Uterus (tissue), 4 donors: Measurements from ENCODE around the gene KDM4C. TPM values are rescaled to one million over a fixed set of nuclear protein-coding genes. Genes with fewer than 3 reads are reported as not detected.

ENCODE experiments used
- DNase-seq, 2 donors: peaks; one replicate each; pipeline ENCODE4 v3.0.0-alpha.2; 2019 to 2020
- H3K27ac ChIP-seq, 2 donors: fragments of 200-600 bp; sonication (generic); 1 replicate in 1 of 2; 2 replicates in 1 of 2; pipeline ENCODE4 v1.5.1; 2016 to 2018
- H3K27me3 ChIP-seq, 2 donors: fragments of 200-600 bp; sonication (generic); one replicate each; pipeline ENCODE4 v1.5.1; 2018 to 2019; ENCODE audit warnings: control low read depth in 1 of 2
- H3K36me3 ChIP-seq, 2 donors: fragments of 200-600 bp; sonication (generic); one replicate each; pipeline ENCODE4 v1.5.1; 2019; ENCODE audit warnings: control low read depth in 1 of 2
- H3K4me1 ChIP-seq, 2 donors: fragments of 200-600 bp; sonication (generic); one replicate each; pipeline ENCODE4 v1.5.1; 2018 to 2019; ENCODE audit warnings: control low read depth in 1 of 2
- H3K4me3 ChIP-seq, 2 donors: fragments of 200-600 bp; sonication (generic); 1 replicate in 1 of 2; 2 replicates in 1 of 2; pipeline ENCODE4 v1.5.1; 2018 to 2019; ENCODE audit warnings: mild to moderate bottlenecking in 1 of 2
- H3K9me3 ChIP-seq, 2 donors: fragments of 200-600 bp; sonication (generic); one replicate each; pipeline ENCODE4 v1.5.1; 2019; ENCODE audit warnings: control low read depth in 1 of 2
- POLR2A ChIP-seq, 2 donors: fragments of 450-650 bp; IDR thresholded peaks; one replicate each; pipeline ENCODE4 v1.6.1; 2016; ENCODE audit warnings: antibody characterized with exemption in 2 of 2, mild to moderate bottlenecking in 1 of 2, moderate library complexity in 1 of 2
- intact Hi-C: fragments of 100-400 bp; cut with DNase I; formaldehyde crosslinking; loops from one replicate; pipeline ENCODE4 v1.15.1; 2023; ENCODE audit warnings: low total_unique reads
- total RNA-seq, 4 donors: library from RNA; depleted of rRNA in 3 of 4; stranded (reverse); fragments of >200 nt in 3 of 4; gene quantifications; one replicate each; pipeline versions ENCODE4 v1.1.0 to v1.2.4, GENCODE V29; 2014 to 2023
- TF ChIP-seq, protein P1 (sequence below), 4 experiments: fragments of 200-600 bp in 2 of 4; fragments of 450-650 bp in 2 of 4; sonication (generic) in 2 of 4; IDR thresholded peaks; one replicate each; pipeline ENCODE4 v1.5.1; 2016 to 2019; ENCODE audit warnings: antibody characterized with exemption in 4 of 4, mild to moderate bottlenecking in 2 of 4, moderate library complexity in 1 of 4
- donor health status: DM: yes; HTN: yes; CAD: no.

KDM4C gene
- total RNA-seq, 4 donors from 2014 or later, result 29.1 to 61.4 (median 45.5) TPM

DNA sequence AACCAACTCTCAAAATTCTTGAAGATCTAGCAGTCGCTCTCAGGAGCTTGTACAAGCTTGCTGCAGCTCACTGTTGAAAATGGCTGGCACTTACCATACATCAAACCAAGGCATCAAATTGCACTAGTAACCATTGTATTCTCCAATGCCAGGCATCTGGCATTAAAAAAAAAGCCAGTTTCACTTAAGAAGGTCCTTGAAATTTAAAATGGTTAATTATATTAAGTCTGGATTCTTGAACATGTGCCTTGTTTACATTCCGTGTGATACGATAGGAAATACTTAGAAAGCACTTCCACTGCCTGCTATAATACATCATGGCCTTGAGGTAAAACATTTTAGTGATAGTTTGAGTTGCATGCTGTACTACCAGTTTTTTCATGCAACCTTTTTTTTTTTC is 300.7 kb downstream of the KDM4C start:
- TF ChIP-seq POLR2A (IDR thresholded peaks at IDR 0.05), result no peak
- TF ChIP-seq, protein P1, sequence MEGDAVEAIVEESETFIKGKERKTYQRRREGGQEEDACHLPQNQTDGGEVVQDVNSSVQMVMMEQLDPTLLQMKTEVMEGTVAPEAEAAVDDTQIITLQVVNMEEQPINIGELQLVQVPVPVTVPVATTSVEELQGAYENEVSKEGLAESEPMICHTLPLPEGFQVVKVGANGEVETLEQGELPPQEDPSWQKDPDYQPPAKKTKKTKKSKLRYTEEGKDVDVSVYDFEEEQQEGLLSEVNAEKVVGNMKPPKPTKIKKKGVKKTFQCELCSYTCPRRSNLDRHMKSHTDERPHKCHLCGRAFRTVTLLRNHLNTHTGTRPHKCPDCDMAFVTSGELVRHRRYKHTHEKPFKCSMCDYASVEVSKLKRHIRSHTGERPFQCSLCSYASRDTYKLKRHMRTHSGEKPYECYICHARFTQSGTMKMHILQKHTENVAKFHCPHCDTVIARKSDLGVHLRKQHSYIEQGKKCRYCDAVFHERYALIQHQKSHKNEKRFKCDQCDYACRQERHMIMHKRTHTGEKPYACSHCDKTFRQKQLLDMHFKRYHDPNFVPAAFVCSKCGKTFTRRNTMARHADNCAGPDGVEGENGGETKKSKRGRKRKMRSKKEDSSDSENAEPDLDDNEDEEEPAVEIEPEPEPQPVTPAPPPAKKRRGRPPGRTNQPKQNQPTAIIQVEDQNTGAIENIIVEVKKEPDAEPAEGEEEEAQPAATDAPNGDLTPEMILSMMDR (IDR thresholded peaks at IDR 0.05), result no peak
- H3K36me3 ChIP-seq, result no peaks in the 10 kb centered on the region
- no peak overlapping the region for H3K27ac ChIP-seq
- H3K4me3 ChIP-seq, result no peak overlapping the region
- H3K9me3 ChIP-seq, result no peaks in the 10 kb centered on the region
- no peaks in the 10 kb centered on the region for H3K4me1 ChIP-seq
- intact Hi-C loops, result no loop called here
- no peaks in the 10 kb centered on the region for H3K27me3 ChIP-seq
- DNase-seq, result no peak

DNA sequence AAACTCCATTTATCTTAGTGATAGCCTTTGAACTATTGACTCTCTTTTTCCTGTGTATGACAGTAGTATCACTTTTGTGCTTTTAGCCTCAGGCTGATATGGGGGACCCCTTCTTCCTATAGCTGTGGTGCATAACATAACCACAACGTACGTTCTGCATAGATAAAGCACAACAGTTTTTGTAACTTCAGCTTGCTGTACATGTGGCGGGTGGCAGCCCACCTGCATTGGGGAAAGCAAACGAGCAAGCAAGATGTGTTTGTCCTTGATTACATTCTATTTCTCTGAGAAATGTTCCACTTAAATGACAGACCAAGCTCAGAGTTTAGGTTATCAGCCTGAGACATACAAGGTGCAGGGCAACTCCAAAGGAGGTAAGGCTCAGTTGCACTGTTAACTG is 309.4 kb downstream of the KDM4C start:
- Histone ChIP-seq H3K27ac (no peak overlapping the region), H3K4me3 (no peak overlapping the region), H3K9me3 (no peaks in the 10 kb centered on the region), H3K36me3 (no peaks in the 10 kb centered on the region), H3K27me3 (no peaks in the 10 kb centered on the region), H3K4me1 (no peaks in the 10 kb centered on the region)
- intact Hi-C loops, result no loop called here
- DNase-seq, result no peak
- no peak for TF ChIP-seq POLR2A (IDR thresholded peaks at IDR 0.05)
- TF ChIP-seq, protein P1 (IDR thresholded peaks at IDR 0.05), result no peak

DNA sequence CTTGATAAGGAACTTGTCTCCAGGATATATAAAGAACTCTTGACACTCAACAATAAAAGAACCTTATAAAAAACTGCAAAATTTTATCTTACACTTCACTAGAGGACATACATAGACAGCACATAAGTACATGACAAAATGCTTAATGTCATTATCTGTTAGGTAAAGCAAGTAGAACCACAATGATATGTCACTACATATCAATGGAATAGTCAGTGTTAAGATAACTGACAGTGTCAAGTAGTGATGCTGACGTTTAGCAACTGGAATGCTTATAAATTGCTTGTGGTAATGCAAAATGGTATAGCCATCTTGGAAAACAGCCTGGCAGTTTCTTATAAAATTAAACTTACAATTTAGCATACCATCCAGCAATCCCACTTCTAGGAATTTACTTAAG is 314.1 kb downstream of the KDM4C start:
- TF ChIP-seq POLR2A (IDR thresholded peaks at IDR 0.05), result no peak
- TF ChIP-seq, protein P1 (IDR thresholded peaks at IDR 0.05), result no peak
- H3K27me3 ChIP-seq, result no peaks in the 10 kb centered on the region
- no peak overlapping the region for H3K4me3 ChIP-seq
- intact Hi-C loops, result no loop called here
- H3K36me3 ChIP-seq, result no peaks in the 10 kb centered on the region
- H3K9me3 ChIP-seq, result no peaks in the 10 kb centered on the region
- no peak overlapping the region for H3K27ac ChIP-seq
- no peak for DNase-seq
- H3K4me1 ChIP-seq, result no peaks in the 10 kb centered on the region

- intact Hi-C loops, result no loop called here
- H3K27me3 ChIP-seq, result no peaks in the 10 kb centered on the region
- TF ChIP-seq, protein P1 (IDR thresholded peaks at IDR 0.05), result no peak
- TF ChIP-seq POLR2A (IDR thresholded peaks at IDR 0.05), result no peak
- H3K4me3 ChIP-seq, result no peak overlapping the region
- H3K4me1 ChIP-seq, result no peaks in the 10 kb centered on the region
- H3K36me3 ChIP-seq, result no peaks in the 10 kb centered on the region
- no peaks in the 10 kb centered on the region for H3K9me3 ChIP-seq
- H3K27ac ChIP-seq, result no peak overlapping the region
- DNase-seq, result no peak
Measured at GRCh38 chr9:7073706-7074105, 315.9 kb downstream of the KDM4C start.

GRCh38 chr9:7075154-7075553 is 317.4 kb downstream of the KDM4C start:
- Histone ChIP-seq H3K4me3 (no peak overlapping the region), H3K36me3 (no peaks in the 10 kb centered on the region), H3K4me1 (no peaks in the 10 kb centered on the region), H3K27ac (no peak overlapping the region), H3K27me3 (no peaks in the 10 kb centered on the region), H3K9me3 (no peaks in the 10 kb centered on the region)
- DNase-seq, result no peak
- TF ChIP-seq POLR2A (IDR thresholded peaks at IDR 0.05), result no peak
- TF ChIP-seq, protein P1 (IDR thresholded peaks at IDR 0.05), result no peak
- intact Hi-C loops, result no loop called here
